Measurements from ENCODE around the gene RNF26.

The RNF26 gene

DNA sequence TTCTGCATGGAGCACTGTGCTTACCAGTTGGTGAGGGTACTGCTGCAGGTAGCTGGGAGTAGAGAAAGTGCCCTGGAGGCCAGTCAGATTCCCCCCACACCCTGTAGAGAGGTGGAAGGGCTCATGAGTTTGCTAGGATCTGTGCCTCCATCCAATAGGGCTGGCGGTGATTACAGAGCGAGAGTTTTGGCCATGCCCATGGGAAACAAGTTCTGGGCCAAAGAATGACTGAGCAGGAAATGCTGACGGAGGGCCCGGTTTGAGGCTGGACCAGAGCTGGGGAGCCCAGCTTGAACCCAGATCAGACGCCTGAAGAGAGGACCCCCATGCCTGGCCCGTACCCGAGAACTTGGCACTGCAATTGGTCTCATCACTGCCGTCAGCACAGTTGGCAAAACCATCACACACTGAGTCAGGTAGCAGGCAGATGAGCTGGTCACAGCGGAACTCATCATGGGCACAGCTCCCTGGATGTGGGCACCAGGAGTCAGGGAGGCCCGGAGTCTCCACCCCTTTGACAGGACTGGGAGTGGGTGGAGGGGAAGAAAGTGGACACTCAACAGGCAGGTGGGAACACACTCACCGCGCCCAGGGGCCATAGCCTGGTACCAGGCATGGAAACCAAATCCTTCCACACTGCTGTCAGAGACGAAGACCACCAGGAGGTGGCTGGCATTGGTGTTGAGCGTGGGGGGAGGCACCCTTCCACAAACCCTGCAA lies 10.1 kb downstream of the RNF26 start:
- no peak overlapping the region for H3K4me3 ChIP-seq (replicated peaks; ENCODE audit: low read depth, low read length)
- no peak for DNase-seq (ENCODE audit: low read depth)
- TF ChIP-seq, protein P1, sequence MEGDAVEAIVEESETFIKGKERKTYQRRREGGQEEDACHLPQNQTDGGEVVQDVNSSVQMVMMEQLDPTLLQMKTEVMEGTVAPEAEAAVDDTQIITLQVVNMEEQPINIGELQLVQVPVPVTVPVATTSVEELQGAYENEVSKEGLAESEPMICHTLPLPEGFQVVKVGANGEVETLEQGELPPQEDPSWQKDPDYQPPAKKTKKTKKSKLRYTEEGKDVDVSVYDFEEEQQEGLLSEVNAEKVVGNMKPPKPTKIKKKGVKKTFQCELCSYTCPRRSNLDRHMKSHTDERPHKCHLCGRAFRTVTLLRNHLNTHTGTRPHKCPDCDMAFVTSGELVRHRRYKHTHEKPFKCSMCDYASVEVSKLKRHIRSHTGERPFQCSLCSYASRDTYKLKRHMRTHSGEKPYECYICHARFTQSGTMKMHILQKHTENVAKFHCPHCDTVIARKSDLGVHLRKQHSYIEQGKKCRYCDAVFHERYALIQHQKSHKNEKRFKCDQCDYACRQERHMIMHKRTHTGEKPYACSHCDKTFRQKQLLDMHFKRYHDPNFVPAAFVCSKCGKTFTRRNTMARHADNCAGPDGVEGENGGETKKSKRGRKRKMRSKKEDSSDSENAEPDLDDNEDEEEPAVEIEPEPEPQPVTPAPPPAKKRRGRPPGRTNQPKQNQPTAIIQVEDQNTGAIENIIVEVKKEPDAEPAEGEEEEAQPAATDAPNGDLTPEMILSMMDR (IDR thresholded peaks at IDR 0.05; ENCODE audit: low read length, missing control alignments) = no peak

DNA sequence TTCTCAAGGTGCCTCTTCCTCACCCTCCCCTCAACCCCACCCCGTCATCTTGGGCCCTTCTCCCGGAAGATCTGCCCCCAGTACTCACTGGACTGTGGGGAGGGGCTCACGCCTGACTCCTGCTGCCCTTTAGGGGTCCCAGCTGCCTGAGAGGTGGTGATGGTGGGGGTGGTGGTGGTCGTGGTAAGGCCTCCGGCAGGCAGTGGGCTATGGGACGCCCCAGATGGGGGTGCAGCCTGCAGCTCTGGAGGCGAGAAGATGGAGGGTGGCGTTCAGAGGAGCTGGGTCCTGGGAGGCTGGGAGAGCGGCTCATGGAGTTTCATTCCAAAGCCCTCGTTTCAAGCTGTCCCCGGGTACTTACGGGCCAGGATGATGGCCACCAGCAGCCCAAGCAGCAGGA lies 11.4 kb downstream of the RNF26 start:
- TF ChIP-seq, protein P1 (IDR thresholded peaks at IDR 0.05; ENCODE audit: low read length, missing control alignments) = no peak
- H3K4me3 ChIP-seq (replicated peaks; ENCODE audit: low read depth, low read length) = no peak overlapping the region
- DNase-seq (ENCODE audit: low read depth) = no peak

DNA sequence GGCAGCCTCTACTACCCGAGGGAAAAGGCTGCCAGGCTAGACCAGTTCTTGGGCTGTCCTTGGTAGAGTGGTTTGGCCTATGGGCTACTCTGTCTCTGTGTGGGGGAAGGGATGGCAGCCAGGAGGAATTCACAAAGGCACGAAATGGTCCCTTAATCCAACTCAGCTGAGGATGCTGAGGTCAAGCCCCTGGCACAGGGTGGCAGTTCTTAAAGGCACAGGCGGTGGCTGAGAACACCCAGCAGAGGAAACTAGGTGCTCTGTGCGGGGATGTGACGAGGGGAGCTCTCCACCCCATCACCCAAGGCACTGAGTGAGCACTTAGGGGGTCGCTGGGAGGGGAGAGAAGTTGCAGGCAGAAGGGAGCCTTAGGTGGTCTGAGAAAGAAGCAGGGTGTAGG lies 12.3 kb downstream of the RNF26 start, which contains the start of gene MFRP:
Gene MFRP (minus strand): TSS at position 101 of the 400 bp plus-strand sequence. CDS start 192 bp downstream, outside the sequence.
- H3K4me3 ChIP-seq (replicated peaks; ENCODE audit: low read depth, low read length) = no peak within 1 kb of the TSS
- DNase-seq (ENCODE audit: low read depth) = no peak
- TF ChIP-seq, protein P1 (IDR thresholded peaks at IDR 0.05; ENCODE audit: low read length, missing control alignments) = no peak

DNA sequence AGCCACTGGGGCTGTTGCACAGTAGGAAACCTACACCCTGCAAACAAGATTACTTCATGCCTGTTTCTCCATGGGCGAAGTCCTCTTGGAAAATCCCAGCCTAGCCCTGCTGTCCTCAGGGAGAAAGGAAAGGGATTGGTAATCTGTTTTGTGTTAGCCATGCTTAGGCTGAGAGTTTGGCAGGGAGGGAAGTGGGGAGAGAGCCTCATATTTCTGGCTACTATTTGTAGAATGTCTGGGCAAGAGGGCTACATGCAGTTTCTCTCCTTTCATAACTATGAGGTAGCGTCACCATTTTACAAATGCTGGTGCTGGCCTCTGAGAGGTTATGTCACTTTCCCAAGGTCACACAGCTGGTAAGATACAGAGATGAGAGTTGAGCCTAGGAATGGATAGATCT lies 12.9 kb downstream of the RNF26 start:
- no peak overlapping the region for H3K4me3 ChIP-seq (replicated peaks; ENCODE audit: low read depth, low read length)
- DNase-seq (ENCODE audit: low read depth) = no peak
- TF ChIP-seq, protein P1 (IDR thresholded peaks at IDR 0.05; ENCODE audit: low read length, missing control alignments) = no peak

DNA sequence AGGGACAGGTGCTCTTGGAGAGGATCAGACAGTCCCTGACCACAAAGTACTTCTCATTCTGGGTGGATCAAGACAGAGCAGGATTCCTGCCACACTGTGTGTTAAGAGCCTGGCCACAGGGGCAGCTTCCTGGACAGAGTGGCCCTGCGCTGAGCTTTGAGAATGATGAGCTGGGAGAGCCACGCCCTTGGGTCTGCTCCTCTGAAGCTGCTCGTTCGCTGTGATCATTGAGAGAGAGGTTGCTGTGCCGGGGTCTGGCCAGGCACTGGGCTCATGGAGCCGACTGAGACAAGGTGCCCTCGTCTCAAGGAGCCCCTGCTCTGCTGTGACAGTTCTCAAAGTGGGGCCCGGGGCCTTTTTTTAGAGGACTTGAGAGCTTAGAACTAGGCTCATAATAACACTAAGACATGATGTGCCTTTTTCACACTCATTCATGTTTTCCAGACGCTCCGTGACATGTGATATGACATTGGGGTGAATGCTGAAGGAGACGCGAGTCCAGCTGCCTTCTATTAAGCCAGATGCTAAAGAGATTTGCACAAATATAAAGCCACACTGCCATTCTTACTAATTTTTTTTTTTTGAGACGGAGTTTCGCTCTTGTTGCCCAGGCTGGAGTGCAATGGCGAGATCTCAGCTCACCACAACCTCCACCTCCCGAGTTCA lies 13.7 kb downstream of the RNF26 start:
- no peak for DNase-seq (ENCODE audit: low read depth)
- TF ChIP-seq, protein P1 (IDR thresholded peaks at IDR 0.05; ENCODE audit: low read length, missing control alignments) = no peak
- no peak overlapping the region for H3K4me3 ChIP-seq (replicated peaks; ENCODE audit: low read depth, low read length)

DNA sequence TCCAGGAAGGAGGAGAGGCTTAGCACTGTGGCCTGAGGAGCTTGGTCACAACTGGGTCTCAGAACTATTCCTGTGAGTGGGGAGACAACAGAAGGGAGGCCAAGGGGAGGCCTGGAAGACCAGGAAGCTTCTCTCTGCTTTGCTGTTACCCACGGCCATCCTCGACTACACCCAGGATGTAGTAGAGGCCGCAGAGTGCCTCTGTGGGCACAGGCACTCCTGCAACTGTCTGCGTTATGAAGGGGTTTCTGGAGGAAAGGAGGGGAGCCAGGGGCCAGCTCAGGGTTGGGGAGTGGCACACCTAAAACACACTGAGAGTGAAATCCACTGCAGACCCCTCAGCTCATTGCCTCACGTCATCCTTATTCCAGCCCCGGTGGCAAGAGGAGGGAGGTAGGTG lies 16.0 kb downstream of the RNF26 start:
- TF ChIP-seq, protein P1 (IDR thresholded peaks at IDR 0.05; ENCODE audit: low read length, missing control alignments) = no peak
- no peak overlapping the region for H3K4me3 ChIP-seq (replicated peaks; ENCODE audit: low read depth, low read length)
- DNase-seq (ENCODE audit: low read depth) = no peak
